ENCODE results near the gene TRRAP.

TRRAP gene

GRCh38 chr7:98903246-98903645 lies 24.9 kb downstream of the TRRAP start:
- DNase-seq = no peak

- DNase-seq = no peak
Observed at GRCh38 chr7:98907570-98907969, 29.2 kb downstream of the TRRAP start.

- DNase-seq = no peak
Observed at GRCh38 chr7:98908585-98908984, 30.3 kb downstream of the TRRAP start.

GRCh38 chr7:98909487-98909886 lies 31.2 kb downstream of the TRRAP start:
- no peak for DNase-seq

GRCh38 chr7:98910427-98910826 lies 32.1 kb downstream of the TRRAP start:
- DNase-seq = no peak

- no peak for DNase-seq
Observed at GRCh38 chr7:98911916-98912315, 33.6 kb downstream of the TRRAP start.

GRCh38 chr7:98913026-98913425 lies 34.7 kb downstream of the TRRAP start:
- DNase-seq = no peak

GRCh38 chr7:98913612-98914011 lies 35.3 kb downstream of the TRRAP start:
- no peak for DNase-seq

GRCh38 chr7:98917331-98917730 lies 39.0 kb downstream of the TRRAP start:
- no peak for DNase-seq

GRCh38 chr7:98921608-98922372 lies 43.5 kb downstream of the TRRAP start:
- no peak for DNase-seq

GRCh38 chr7:98922392-98923187 lies 44.3 kb downstream of the TRRAP start:
- no peak for DNase-seq

- DNase-seq = no peak
Observed at GRCh38 chr7:98923512-98923911, 45.2 kb downstream of the TRRAP start.

- DNase-seq = no peak
Observed at GRCh38 chr7:98927125-98927524, 48.8 kb downstream of the TRRAP start.

GRCh38 chr7:98930464-98930863 lies 52.1 kb downstream of the TRRAP start:
- no peak for DNase-seq

GRCh38 chr7:98930921-98931320 lies 52.6 kb downstream of the TRRAP start:
- DNase-seq = no peak

GRCh38 chr7:98933321-98933720 lies 55.0 kb downstream of the TRRAP start:
- DNase-seq = no peak

GRCh38 chr7:98934267-98934666 lies 55.9 kb downstream of the TRRAP start:
- no peak for DNase-seq

- no peak for DNase-seq
Observed at GRCh38 chr7:98935811-98936210, 57.5 kb downstream of the TRRAP start.

- DNase-seq = no peak
Observed at GRCh38 chr7:98943336-98943735, 65.0 kb downstream of the TRRAP start.

- DNase-seq = no peak
Observed at GRCh38 chr7:98944386-98944785, 66.1 kb downstream of the TRRAP start.

- no peak for DNase-seq
Observed at GRCh38 chr7:98945852-98946251, 67.5 kb downstream of the TRRAP start.

- no peak for DNase-seq
Observed at GRCh38 chr7:98946389-98946788, 68.1 kb downstream of the TRRAP start.

- DNase-seq = no peak
Observed at GRCh38 chr7:98949336-98950044, 71.2 kb downstream of the TRRAP start.

- no peak for DNase-seq
Observed at GRCh38 chr7:98955992-98956391, 77.7 kb downstream of the TRRAP start.

Measured in suppressor macrophage treated with lipopolysaccharide for 4 hours (primary cell).